Heart left ventricle (tissue), 13 donors: ENCODE results near the gene VAMP5.

Experiments used
- CTCF ChIP-seq, 12 donors: fragments of 200-600 bp; sonication (generic) in 4 of 12; IDR thresholded peaks; one replicate each; pipeline versions ENCODE4 v1.5.0 to v1.8.0; 2018 to 2022; ENCODE audit warnings: antibody characterized with exemption in 12 of 12, mild to moderate bottlenecking in 5 of 12
- POLR2A ChIP-seq, 2 donors: fragments of 450-650 bp; IDR thresholded peaks; one replicate each; pipeline ENCODE4 v1.6.1; 2017; ENCODE audit warnings: antibody characterized with exemption in 2 of 2, mild to moderate bottlenecking in 2 of 2, moderate library complexity in 2 of 2
- donor health status: ischemic (EF 13 %, LVEDD 7.1; RV severe dilation, severe dysfunction).
- donor health status: DM: no; HTN: yes; CAD: no.
- donor health status: DM: no; HTN: no; CAD: no.
- donor health status: ischemic (EF 25% LVEDD 6.9; RV normal size, moderate dysfunction).
- donor health status: ischemic (EF 25% LVEDD 5.7; RV mildly dilated, moderate dysfunction).
- donor health status: ischemic (EF 35%, LVEDD 5.7; RV mildly dilated, moderate dysfunction).
- donor health status: nonischemic (EF 11% LVEDD 7.7; RV severe dilation, severe dysfunction).
- donor health status: DM: yes; HTN: yes; CAD: no.
- donor health status: PGD.
- donor health status: ischemic (EF 29% LVEDD 5.4; RV normal size, mild dysfunction).
- donor health status: nonischemic (EF 23%, LVEDD 6.1; RV moderate dilation, normal function).

- peak; percentile 55 to 91 (median 80) for TF ChIP-seq CTCF (IDR thresholded peaks at IDR 0.05)
- TF ChIP-seq POLR2A (IDR thresholded peaks at IDR 0.05), result peak in 1 of 2 donors; percentile 98
These were observed 45.5 kb upstream of the VAMP5 start, which contains the start of gene MAT2A for GRCh38 chr2:85538507-85539360.
